Liver (tissue), 1 donor: ENCODE data around the gene RASSF10.

Experiments
- SP1 ChIP-seq: IDR thresholded peaks from 2 replicates; pipeline ENCODE4 v1.6.1; 2018; ENCODE audit warnings: antibody characterized with exemption, mild to moderate bottlenecking
- TAF1 ChIP-seq: conservative IDR thresholded peaks from 2 replicates; pipeline ENCODE4 v1.6.1; 2016; ENCODE audit warnings: antibody characterized with exemption, mild to moderate bottlenecking
- donor health status: healthy.

- TF ChIP-seq SP1: no peak
- TF ChIP-seq TAF1: no peak
These were observed 5.2 kb upstream of the RASSF10 start for GRCh38 chr11:13003736-13004493.
